ENCODE results near the gene ZNRF4. TPM values are rescaled to one million over a fixed set of nuclear protein-coding genes. Genes with fewer than 3 reads are reported as not detected.

Gene ZNRF4
- total RNA-seq, 3 donors from 2014 or later: not detected

- H3K36me3 ChIP-seq (ENCODE audit: low read depth): no peaks in the 10 kb centered on the region
- peaks cover 3% of the 10 kb centered on the region for H3K9me3 ChIP-seq
- no peak for TF ChIP-seq CTCF (IDR thresholded peaks at IDR 0.05)
- DNase-seq (no peak), ATAC-seq (no peak)
- intact Hi-C loops (cut with DNase I, micrococcal nuclease): no loop called here
- H3K4me1 ChIP-seq (ENCODE audit: low read depth): no peaks in the 10 kb centered on the region
- no peak overlapping the region for H3K4me3 ChIP-seq
These were observed 4.6 kb upstream of the ZNRF4 start for GRCh38 chr19:5450482-5451126.

DNA sequence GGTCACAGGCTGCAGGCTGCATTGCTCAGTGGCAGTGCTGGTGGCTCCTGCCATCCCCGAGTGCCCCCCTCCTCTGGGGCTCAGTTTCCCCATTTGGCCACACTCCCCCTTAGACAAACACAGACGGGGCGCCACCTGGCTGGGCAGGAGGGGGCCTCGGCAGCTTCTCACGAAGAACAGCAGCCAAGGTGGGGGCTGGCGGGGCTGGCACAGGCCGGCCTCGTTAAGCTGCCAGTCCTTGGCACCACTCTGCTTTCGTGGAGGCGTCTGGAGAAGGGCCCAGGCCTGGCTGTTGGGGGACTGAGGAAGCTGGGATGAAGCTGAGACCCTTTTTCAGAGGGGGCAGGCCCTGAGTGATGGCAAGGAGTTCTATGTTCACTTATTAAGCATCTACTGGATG, 3.7 kb upstream of the ZNRF4 start:
- intact Hi-C loops (cut with DNase I, micrococcal nuclease): no loop called here
- TF ChIP-seq CTCF (IDR thresholded peaks at IDR 0.05): no peak

DNA sequence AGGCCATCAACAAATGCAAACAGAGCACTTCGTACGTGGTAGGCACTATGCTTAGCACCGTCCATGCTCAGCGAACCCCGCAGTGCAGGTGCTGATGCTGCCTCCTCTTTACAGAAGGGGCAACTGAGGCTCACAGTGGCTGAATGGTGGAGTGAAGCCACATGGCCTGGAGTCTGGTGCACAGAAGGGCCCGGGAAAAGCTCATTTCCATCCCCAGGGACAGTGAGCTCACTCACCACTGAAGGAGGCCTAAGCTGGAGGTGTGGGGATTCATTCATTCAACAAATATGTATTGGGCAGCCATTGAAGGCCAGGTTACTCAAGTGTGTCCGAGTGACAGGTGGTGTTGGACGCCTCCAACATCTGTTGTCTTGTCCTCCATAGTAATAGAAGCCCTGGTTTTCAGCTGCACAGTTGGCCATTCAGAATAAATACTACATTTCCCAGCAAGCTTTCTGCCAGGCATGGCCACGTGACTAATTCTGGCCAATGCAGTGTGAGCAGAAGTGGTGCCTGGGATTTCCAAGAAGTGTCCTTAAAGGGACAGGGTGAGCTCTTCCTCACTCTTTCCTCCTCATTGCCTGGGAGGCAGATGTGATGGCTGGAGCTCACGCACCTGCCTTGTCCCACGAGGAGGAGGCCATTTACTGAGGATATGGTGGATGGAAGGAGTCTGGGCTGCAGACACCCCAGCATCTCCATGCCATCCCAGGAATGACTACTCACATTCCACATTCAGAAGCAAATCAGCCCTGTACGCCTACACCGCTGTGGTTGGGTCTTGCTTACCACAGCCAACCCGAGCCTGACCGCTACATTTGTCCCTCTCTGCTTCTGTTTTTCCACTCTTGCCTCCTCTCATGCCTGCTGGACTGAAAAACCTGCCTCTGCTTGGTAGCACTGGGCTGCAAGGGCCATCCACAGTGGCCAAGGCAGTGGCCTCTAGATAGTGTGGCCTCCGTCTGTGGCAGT, 2.3 kb upstream of the ZNRF4 start:
- no peak for ATAC-seq

More for the DNA sequence above, 3.7 kb upstream of the ZNRF4 start:
- DNase-seq: no peak
- H3K4me1 ChIP-seq (ENCODE audit: low read depth): no peaks in the 10 kb centered on the region
- no peak overlapping the region for H3K4me3 ChIP-seq
- ATAC-seq: no peak
- H3K9me3 ChIP-seq: peaks cover 3% of the 10 kb centered on the region
- no peaks in the 10 kb centered on the region for H3K36me3 ChIP-seq (ENCODE audit: low read depth)

DNA sequence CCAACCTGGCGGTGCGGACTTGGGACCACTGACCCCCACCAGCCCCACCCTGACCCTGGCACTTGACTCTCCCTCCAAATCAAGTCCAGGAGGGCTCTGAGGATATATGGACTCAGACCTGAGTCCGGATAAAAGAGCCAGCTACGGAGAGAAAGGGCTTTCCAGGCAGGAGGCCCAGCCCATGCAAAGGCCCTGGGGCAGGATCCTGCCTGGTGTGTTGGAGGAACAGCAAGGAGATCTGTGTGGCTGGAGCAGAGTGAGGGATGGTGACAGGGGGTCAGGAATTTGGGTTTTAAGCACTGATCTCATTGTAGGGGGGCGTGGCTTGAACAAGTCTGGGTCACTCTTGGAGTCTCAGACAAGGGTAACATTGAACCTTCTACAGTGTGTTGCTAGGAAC, 474 bp upstream of the ZNRF4 start:
- H3K36me3 ChIP-seq (ENCODE audit: low read depth): no peaks in the 10 kb centered on the region
- no peak for DNase-seq
- no peak for ATAC-seq
- intact Hi-C loops (cut with DNase I, micrococcal nuclease): no loop called here
- no peak overlapping the region for H3K4me3 ChIP-seq
- H3K9me3 ChIP-seq: peaks cover 3% of the 10 kb centered on the region
- no peak for TF ChIP-seq CTCF (IDR thresholded peaks at IDR 0.05)
- H3K4me1 ChIP-seq (ENCODE audit: low read depth): no peaks in the 10 kb centered on the region

More for the DNA sequence above, 2.3 kb upstream of the ZNRF4 start:
- intact Hi-C loops (cut with DNase I, micrococcal nuclease): no loop called here
- Histone ChIP-seq H3K9me3 (peaks cover 3% of the 10 kb centered on the region), H3K4me1 (ENCODE audit: low read depth) (no peaks in the 10 kb centered on the region), H3K36me3 (ENCODE audit: low read depth) (no peaks in the 10 kb centered on the region), H3K4me3 (no peak overlapping the region)
- DNase-seq: no peak
- TF ChIP-seq CTCF (IDR thresholded peaks at IDR 0.05): no peak

GRCh38 chr19:5456130-5456840, 1.1 kb downstream of the ZNRF4 start:
- intact Hi-C loops (cut with DNase I, micrococcal nuclease): no loop called here
- DNase-seq (no peak), ATAC-seq (no peak)
- no peak for TF ChIP-seq CTCF (IDR thresholded peaks at IDR 0.05)
- no peaks in the 10 kb centered on the region for H3K4me1 ChIP-seq (ENCODE audit: low read depth)
- H3K36me3 ChIP-seq (ENCODE audit: low read depth): no peaks in the 10 kb centered on the region
- no peak overlapping the region for H3K4me3 ChIP-seq
- H3K9me3 ChIP-seq: peaks cover 3% of the 10 kb centered on the region
